MM.1S (cell line): ENCODE results near the gene SOX13.

Source experiments
- DNase-seq: peaks from one replicate; pipeline ENCODE4 v3.0.0-alpha.2; 2015
- H2AFZ ChIP-seq: fragments of 300-600 bp; sonication (generic); 2 replicates; pipeline ENCODE4 v1.6.0; 2016; ENCODE audit warnings: antibody characterized with exemption, low read length
- H3F3A ChIP-seq: fragments of 300-600 bp; sonication (generic); 2 replicates; pipeline ENCODE4 v1.6.1; 2016; ENCODE audit warnings: mild to moderate bottlenecking, antibody characterized with exemption, low read length, moderate library complexity, mixed read lengths; ENCODE audit not compliant: insufficient read depth
- H3K27ac ChIP-seq: fragments of 300-600 bp; sonication (generic); 2 replicates; pipeline ENCODE4 v1.5.1; 2016; ENCODE audit warnings: mild to moderate bottlenecking, low read length
- H3K27me3 ChIP-seq: fragments of 300-600 bp; sonication (generic); replicated peaks from 2 replicates; pipeline ENCODE4 v1.6.0; 2016; ENCODE audit warnings: low read length; ENCODE audit not compliant: insufficient read depth
- H3K36me3 ChIP-seq: fragments of 300-600 bp; sonication (generic); replicated peaks from 2 replicates; pipeline ENCODE4 v1.6.1; 2016; ENCODE audit warnings: mild to moderate bottlenecking, low read length, mixed read lengths; ENCODE audit not compliant: insufficient read depth
- H3K4me1 ChIP-seq: fragments of 300-600 bp; sonication (generic); 2 replicates; pipeline ENCODE4 v1.6.1; 2016; ENCODE audit warnings: low read length, mixed read lengths
- H3K4me2 ChIP-seq: fragments of 300-600 bp; sonication (generic); 2 replicates; pipeline ENCODE4 v1.6.0; 2016; ENCODE audit warnings: low read depth, low read length
- H3K4me3 ChIP-seq: fragments of 300-600 bp; sonication (generic); 2 replicates; pipeline ENCODE4 v1.5.1; 2016; ENCODE audit warnings: low read length, mixed read lengths
- H3K79me2 ChIP-seq: fragments of 300-600 bp; sonication (generic); 2 replicates; pipeline ENCODE4 v1.6.1; 2016; ENCODE audit warnings: mixed run types, low read length, mixed read lengths
- H3K9ac ChIP-seq: fragments of 300-600 bp; sonication (generic); 2 replicates; pipeline ENCODE4 v1.6.1; 2016; ENCODE audit warnings: low read length, mixed read lengths
- H3K9me2 ChIP-seq: fragments of 300-600 bp; sonication (generic); replicated peaks from 2 replicates; pipeline ENCODE4 v1.6.1; 2016; ENCODE audit warnings: mild to moderate bottlenecking, low read length, mixed read lengths; ENCODE audit not compliant: insufficient read depth
- H3K9me3 ChIP-seq: fragments of 300-600 bp; sonication (generic); replicated peaks from 2 replicates; pipeline ENCODE4 v1.6.1; 2016; ENCODE audit warnings: mild to moderate bottlenecking, low read length, mixed read lengths; ENCODE audit not compliant: insufficient read depth
- H4K20me1 ChIP-seq: fragments of 300-600 bp; sonication (generic); 2 replicates; pipeline ENCODE4 v1.6.1; 2016; ENCODE audit warnings: mild to moderate bottlenecking, low read length, moderate library complexity, mixed read lengths; ENCODE audit not compliant: insufficient read depth
- CTCF ChIP-seq: fragments of 300-600 bp; sonication (generic); IDR thresholded peaks from 2 replicates; pipeline ENCODE4 v1.5.1; 2016; ENCODE audit warnings: antibody characterized with exemption, low read length, mixed read lengths
- EZH2 ChIP-seq: fragments of 300-600 bp; sonication (generic); optimal IDR thresholded peaks from 2 replicates; pipeline ENCODE3; 2017; ENCODE audit warnings: low read depth, mild to moderate bottlenecking, antibody characterized with exemption, low read length, mixed read lengths
- EZH2phosphoT487 ChIP-seq: fragments of 300-600 bp; sonication (generic); IDR thresholded peaks from 2 replicates; pipeline ENCODE4 v1.6.1; 2018; ENCODE audit warnings: antibody characterized with exemption, low read length

The SOX13 gene

GRCh38 chr1:204070895-204071294, 2.0 kb upstream of the SOX13 start:
- DNase-seq = no peak
- Histone ChIP-seq H3K79me2 (no peaks in the 10 kb centered on the region), H3F3A (no peaks in the 10 kb centered on the region), H3K9me2 (no peaks in the 10 kb centered on the region), H3K27ac (no peak overlapping the region), H3K9ac (no peak overlapping the region), H3K36me3 (no peaks in the 10 kb centered on the region), H3K4me2 (no peak overlapping the region), H3K4me3 (no peak overlapping the region), H3K9me3 (no peaks in the 10 kb centered on the region), H4K20me1 (no peaks in the 10 kb centered on the region), H3K4me1 (peaks cover 4% of the 10 kb centered on the region; the same call in 1 of the 2 replicates), H3K27me3 (peaks cover 14% of the 10 kb centered on the region), H2AFZ (no peak overlapping the region)
- TF ChIP-seq EZH2phosphoT487 (no peak), CTCF (no peak), EZH2 (no peak)

- Histone ChIP-seq H3F3A (no peaks in the 10 kb centered on the region), H4K20me1 (no peaks in the 10 kb centered on the region), H3K4me1 (peaks cover 4% of the 10 kb centered on the region; the same call in 1 of the 2 replicates), H3K27me3 (peaks cover 17% of the 10 kb centered on the region), H3K36me3 (no peaks in the 10 kb centered on the region), H3K9me3 (no peaks in the 10 kb centered on the region), H3K4me3 (peak overlapping the region; percentile 65), H3K79me2 (no peaks in the 10 kb centered on the region), H3K27ac (no peak overlapping the region), H2AFZ (peak overlapping the region; percentile 68), H3K9ac (no peak overlapping the region), H3K4me2 (peak overlapping the region; percentile 78), H3K9me2 (no peaks in the 10 kb centered on the region)
- DNase-seq = no peak
- TF ChIP-seq EZH2phosphoT487 (no peak), CTCF (no peak), EZH2 (no peak)
Measured at GRCh38 chr1:204073837-204074273, 940 bp downstream of the SOX13 start.

GRCh38 chr1:204074274-204075138, 1.6 kb downstream of the SOX13 start:
- Histone ChIP-seq H2AFZ (no peak overlapping the region), H3K4me2 (peak overlapping the region; percentile 78; the same call in 1 of the 2 replicates), H3K9me3 (no peaks in the 10 kb centered on the region), H3K79me2 (no peaks in the 10 kb centered on the region), H3K4me1 (peaks cover 4% of the 10 kb centered on the region; the same call in 1 of the 2 replicates), H3K36me3 (no peaks in the 10 kb centered on the region), H3K9ac (no peak overlapping the region), H3K27ac (no peak overlapping the region), H3K9me2 (no peaks in the 10 kb centered on the region), H3F3A (no peaks in the 10 kb centered on the region), H4K20me1 (no peaks in the 10 kb centered on the region), H3K27me3 (peaks cover 17% of the 10 kb centered on the region), H3K4me3 (peak overlapping the region; percentile 65; the same call in 1 of the 2 replicates)
- TF ChIP-seq EZH2phosphoT487 = no peak
- no peak for TF ChIP-seq CTCF
- TF ChIP-seq EZH2 = no peak
- no peak for DNase-seq
